A673 (cell line): ENCODE results near the gene UBE3C.
"Not testable (repeated sequence)": the region's sequence is repeated elsewhere in the genome, so short reads cannot be mapped to it uniquely, and the experiment has no call there.

Source experiments
- EZH2 ChIP-seq: fragments of 200-600 bp; sonication (generic); IDR thresholded peaks from 2 replicates; pipeline ENCODE4 v1.6.1; 2017; ENCODE audit warnings: borderline replicate concordance, low read depth, mild to moderate bottlenecking, mixed read lengths, antibody characterized with exemption, low read length; ENCODE audit not compliant: poor library complexity, severe bottlenecking
- TF ChIP-seq, protein P1 (sequence below): fragments of 300-800, 200-600 bp; sonication (generic); conservative IDR thresholded peaks from 2 replicates; pipeline ENCODE4 v1.5.1; 2017; ENCODE audit warnings: low read depth, mild to moderate bottlenecking, antibody characterized with exemption, low read length, moderate library complexity, mixed read lengths

DNA sequence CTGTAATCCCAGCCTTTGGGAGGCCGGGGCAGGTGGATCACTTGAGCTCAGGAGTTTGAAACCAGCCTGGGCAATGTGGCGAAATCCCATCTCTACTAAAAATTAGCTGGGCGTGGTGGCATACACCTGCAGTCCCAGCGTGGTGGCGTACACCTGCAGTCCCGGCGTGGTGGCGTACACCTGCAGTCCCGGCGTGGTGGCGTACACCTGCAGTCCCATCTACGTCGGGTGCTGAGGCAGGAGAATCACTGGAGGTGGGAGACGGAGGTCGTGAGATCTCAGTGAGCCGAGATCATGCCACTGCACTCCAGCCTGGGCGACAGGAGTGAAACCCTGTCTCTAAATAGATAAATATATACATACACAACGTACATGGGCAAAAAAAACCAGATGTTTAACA, 116.1 kb downstream of the UBE3C start:
- TF ChIP-seq, protein P1, sequence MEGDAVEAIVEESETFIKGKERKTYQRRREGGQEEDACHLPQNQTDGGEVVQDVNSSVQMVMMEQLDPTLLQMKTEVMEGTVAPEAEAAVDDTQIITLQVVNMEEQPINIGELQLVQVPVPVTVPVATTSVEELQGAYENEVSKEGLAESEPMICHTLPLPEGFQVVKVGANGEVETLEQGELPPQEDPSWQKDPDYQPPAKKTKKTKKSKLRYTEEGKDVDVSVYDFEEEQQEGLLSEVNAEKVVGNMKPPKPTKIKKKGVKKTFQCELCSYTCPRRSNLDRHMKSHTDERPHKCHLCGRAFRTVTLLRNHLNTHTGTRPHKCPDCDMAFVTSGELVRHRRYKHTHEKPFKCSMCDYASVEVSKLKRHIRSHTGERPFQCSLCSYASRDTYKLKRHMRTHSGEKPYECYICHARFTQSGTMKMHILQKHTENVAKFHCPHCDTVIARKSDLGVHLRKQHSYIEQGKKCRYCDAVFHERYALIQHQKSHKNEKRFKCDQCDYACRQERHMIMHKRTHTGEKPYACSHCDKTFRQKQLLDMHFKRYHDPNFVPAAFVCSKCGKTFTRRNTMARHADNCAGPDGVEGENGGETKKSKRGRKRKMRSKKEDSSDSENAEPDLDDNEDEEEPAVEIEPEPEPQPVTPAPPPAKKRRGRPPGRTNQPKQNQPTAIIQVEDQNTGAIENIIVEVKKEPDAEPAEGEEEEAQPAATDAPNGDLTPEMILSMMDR, result not testable (repeated sequence)
- not testable (repeated sequence) for TF ChIP-seq EZH2
